Choroid plexus epithelial cell (primary cell): ENCODE measurements around the gene BANP.

Experiments
- DNase-seq: peaks from one replicate; pipeline ENCODE4 v3.0.0-alpha.2; 2010; ENCODE audit warnings: low read depth
- H3K4me3 ChIP-seq: 2 replicates; pipeline ENCODE4 v1.5.1; 2011; ENCODE audit warnings: low read depth, mild to moderate bottlenecking, control low read depth, low read length, moderate library complexity
- TF ChIP-seq, protein P1 (sequence below): conservative IDR thresholded peaks from 2 replicates; pipeline ENCODE4 v1.5.1; 2011; ENCODE audit warnings: low read depth, mild to moderate bottlenecking, control low read depth, inconsistent platforms, low read length, moderate library complexity

The BANP gene

DNA sequence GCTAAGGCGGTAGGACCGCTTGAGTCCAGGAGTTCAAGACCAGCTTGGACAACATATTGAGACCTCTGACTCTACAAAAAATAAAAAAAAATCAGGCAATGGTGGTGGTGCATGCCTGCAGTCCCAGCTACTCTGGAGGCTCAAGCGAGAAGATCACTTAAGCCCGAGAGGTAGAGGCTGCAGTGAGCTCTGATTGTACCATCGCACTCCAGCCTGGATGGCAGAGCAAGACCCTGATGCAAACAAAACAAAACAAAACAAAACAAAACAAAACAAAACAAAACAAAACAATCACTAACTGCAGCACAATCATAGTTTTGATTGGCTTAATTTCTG, 2.5 kb upstream of the BANP start:
- TF ChIP-seq, protein P1, sequence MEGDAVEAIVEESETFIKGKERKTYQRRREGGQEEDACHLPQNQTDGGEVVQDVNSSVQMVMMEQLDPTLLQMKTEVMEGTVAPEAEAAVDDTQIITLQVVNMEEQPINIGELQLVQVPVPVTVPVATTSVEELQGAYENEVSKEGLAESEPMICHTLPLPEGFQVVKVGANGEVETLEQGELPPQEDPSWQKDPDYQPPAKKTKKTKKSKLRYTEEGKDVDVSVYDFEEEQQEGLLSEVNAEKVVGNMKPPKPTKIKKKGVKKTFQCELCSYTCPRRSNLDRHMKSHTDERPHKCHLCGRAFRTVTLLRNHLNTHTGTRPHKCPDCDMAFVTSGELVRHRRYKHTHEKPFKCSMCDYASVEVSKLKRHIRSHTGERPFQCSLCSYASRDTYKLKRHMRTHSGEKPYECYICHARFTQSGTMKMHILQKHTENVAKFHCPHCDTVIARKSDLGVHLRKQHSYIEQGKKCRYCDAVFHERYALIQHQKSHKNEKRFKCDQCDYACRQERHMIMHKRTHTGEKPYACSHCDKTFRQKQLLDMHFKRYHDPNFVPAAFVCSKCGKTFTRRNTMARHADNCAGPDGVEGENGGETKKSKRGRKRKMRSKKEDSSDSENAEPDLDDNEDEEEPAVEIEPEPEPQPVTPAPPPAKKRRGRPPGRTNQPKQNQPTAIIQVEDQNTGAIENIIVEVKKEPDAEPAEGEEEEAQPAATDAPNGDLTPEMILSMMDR = no peak
- no peak for DNase-seq
- H3K4me3 ChIP-seq = no peak overlapping the region

DNA sequence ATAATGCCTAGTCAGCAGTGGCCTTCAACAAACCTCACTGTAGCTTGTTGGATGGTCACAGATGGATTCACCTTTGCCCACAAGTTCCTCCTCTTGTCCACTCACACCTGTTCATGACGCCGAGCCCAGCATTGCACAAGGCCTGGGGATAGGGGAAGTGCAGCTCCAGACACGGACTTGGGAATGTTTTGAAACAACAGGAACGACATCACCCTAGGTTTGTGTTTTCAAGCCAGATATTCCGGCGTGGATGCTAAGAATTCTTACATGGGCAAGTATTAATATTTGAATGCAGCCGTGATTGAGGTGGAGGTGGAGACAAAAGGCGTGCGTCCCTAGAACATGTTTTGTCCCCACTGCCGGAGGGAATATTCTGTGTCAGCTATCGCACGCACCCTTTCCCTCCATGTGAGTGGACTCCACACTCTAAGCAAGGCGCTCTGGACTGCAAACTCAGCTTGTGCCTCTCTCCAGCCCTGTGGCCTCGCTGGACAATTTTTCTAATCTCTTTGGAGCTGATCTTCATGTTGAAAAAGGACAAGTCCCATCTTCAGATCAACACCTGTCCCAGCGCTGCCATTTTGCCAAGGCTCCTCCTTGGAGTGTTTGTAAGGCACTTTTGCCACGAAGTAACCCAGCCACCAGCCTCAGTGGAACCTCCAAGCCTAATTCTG, 2.0 kb upstream of the BANP start:
- no peak overlapping the region for H3K4me3 ChIP-seq
- no peak for DNase-seq
- TF ChIP-seq, protein P1 = no peak

DNA sequence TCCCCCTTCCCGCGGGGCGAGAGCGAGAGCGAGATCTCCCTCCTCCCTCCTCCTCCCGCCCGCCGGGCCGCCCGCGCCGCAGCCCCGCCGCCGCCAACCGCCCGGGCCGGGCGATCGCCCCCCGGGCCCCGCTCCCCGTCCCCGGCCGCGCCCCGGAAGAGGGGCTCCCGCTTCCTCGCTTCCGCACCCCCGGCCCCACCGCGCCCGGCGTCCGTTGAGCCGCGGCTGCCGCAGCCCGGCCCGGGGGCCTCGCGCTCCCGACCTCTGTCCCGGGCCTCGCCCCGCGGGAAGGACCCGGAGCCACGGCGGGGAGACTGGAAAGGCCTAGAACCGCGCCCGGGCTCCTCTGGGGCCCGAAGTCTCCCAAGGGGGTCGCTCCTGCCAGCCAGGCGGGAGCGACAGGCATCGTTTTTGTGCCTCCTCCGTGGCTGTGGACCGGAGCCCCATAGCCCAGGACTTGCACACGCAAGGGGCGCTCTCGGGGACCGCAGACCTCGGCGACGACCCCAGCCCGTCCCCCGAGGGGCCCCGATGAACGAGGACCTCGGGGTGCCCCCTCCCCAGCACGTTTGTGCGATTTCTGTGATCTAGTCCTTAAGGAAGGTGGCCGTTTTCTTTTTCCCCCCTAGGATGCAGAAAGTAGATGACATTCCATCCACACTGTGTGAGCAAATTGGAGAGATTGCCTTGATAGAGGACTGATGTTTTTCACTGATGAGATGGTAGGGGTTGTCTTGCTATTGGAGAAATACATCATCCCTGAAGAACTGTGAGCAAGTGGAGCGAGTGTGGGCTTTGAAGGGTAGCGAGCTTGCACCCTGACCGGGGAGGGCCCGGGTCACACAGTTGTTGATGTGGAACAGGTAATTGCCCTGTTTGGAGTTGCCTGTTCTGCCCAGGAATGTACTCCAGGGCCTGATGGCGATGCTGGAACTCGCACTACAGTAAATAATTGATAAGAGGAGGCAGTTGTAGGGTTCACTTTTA, 611 bp downstream of the BANP start:
- TF ChIP-seq, protein P1 = peak; percentile 41
- peak overlapping the region; percentile 87 for H3K4me3 ChIP-seq
- DNase-seq = no peak

DNA sequence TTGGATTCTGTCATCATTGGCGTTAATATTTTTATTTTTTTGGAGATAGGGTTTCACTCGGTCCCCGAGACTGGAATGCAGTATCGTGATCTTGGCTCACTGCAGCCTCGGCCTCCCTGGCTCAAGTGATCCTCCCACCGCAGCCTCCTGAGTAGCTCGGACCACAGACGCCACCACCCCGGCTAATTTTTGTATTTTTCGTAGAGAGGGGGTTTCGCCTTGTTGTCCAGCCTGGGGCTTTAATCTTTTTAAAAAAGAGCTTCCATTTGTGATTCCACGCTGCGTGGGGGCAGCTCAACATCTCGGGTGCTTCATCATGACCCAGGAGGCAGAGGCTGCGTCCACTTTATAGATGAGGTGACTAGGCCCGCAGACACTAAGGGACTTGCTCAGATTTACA, 1.5 kb downstream of the BANP start:
- H3K4me3 ChIP-seq = peak overlapping the region; percentile 87
- DNase-seq = no peak
- TF ChIP-seq, protein P1 = no peak

DNA sequence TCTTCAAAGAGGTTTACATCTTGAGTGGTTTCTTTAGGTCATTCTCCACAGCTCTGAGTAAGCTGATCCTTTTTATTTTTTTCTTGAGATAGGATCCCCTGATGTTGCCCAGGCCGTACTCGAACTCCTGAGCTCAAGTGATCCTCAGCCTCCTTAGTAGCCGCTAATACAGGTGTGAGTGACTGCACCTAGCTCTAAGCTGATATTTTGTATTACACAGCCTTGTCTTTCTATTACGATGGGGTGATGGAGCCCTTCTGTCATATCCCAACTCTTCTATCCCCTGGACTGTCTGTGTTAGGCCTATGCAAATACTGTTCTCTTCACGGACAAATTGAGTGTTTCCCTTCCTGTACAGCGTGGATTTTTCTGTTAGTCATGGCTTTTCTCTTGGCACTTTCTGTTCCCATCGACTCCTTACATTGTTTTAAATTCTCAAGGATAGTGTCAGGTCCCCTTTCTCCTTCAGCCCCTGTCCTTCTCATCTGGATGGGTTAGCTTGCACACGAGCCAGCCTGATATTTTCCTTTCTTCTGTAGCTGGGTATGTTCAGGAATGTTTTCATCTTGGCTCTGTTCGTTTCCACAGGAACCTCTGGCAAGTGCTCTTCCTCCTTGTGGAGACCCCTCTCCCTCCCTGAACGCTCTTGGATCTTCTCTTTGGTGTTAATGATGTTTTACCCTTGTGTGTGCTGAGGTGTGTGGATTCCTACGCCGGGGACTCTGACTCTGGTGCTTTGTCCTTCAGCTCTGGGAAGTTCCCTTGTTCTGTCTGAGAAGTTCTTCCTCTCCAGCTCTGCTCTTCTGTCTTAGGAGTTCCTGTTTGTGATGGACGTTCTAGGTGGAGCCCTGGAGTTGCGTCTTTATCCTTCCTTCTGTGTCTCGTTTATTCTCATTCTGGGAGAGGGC, 2.3 kb downstream of the BANP start:
- TF ChIP-seq, protein P1 = no peak
- no peak overlapping the region for H3K4me3 ChIP-seq
- DNase-seq = no peak

DNA sequence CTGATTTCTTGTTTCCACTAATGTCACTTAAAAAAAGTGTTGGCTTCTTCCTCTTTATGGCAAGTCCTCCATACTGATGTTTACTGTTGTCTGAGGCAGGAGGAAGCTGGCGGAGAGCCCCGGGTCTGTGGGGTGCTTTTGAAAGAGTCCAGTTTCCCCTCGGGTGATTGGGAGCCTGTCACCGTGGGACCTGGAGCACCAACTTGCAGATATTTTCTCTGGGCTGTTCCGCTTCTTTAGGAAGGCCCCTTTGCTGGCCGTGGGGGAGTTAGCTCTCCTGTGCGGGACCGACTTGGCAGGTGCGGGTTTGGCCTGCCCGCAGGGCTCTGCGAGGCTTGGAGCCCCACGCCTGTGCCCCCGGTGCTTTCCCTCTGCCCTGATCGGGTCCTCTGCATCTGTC, 3.1 kb downstream of the BANP start:
- no peak overlapping the region for H3K4me3 ChIP-seq
- TF ChIP-seq, protein P1 = no peak
- no peak for DNase-seq
